Measurements from ENCODE around the gene SNED1. TPM values are rescaled to one million over a fixed set of nuclear protein-coding genes. Genes with fewer than 3 reads are reported as not detected.

Gene SNED1
- polyA plus RNA-seq, 1 experiment: 3.9 TPM

GRCh38 chr2:240956171-240956934 lies 42.1 kb upstream of the SNED1 start:
- no peak for DNase-seq (ENCODE audit: low read depth)
- TF ChIP-seq CTCF (IDR thresholded peaks at IDR 0.05; ENCODE audit: insufficient read depth, low read depth, low read length): no peak
- Histone ChIP-seq H3K36me3 (ENCODE audit: control insufficient read depth, insufficient read depth, low read length) (no peaks in the 10 kb centered on the region), H3K4me3 (ENCODE audit: low read depth, low read length) (no peak overlapping the region), H3K27me3 (ENCODE audit: control insufficient read depth, insufficient read depth, low read length) (peaks cover 9% of the 10 kb centered on the region; the same call in 1 of the 2 replicates)
- ChIA-PET CTCF (interaction anchor here (1.2 kb wide), 1 partner anchor 42 kb away, joined by 4 read pairs; no protein-coding TSS in a partner anchor), POLR2A (no interaction called here)

- H3K36me3 ChIP-seq (ENCODE audit: control insufficient read depth, insufficient read depth, low read length): no peaks in the 10 kb centered on the region
- ChIA-PET POLR2A (no interaction called here), CTCF (interaction anchor here (1.2 kb wide), 1 partner anchor 42 kb away, joined by 4 read pairs; no protein-coding TSS in a partner anchor)
- H3K4me3 ChIP-seq (ENCODE audit: low read depth, low read length): no peak overlapping the region
- TF ChIP-seq CTCF (IDR thresholded peaks at IDR 0.05; ENCODE audit: insufficient read depth, low read depth, low read length): no peak
- no peak for DNase-seq (ENCODE audit: low read depth)
- H3K27me3 ChIP-seq (ENCODE audit: control insufficient read depth, insufficient read depth, low read length): peaks cover 9% of the 10 kb centered on the region; the same call in 1 of the 2 replicates
Observed at GRCh38 chr2:240956935-240957655, 41.3 kb upstream of the SNED1 start.

GRCh38 chr2:240957656-240958365 lies 40.6 kb upstream of the SNED1 start:
- DNase-seq (ENCODE audit: low read depth): no peak
- ChIA-PET CTCF (no interaction called here), POLR2A (no interaction called here)
- TF ChIP-seq CTCF (IDR thresholded peaks at IDR 0.05; ENCODE audit: insufficient read depth, low read depth, low read length): no peak
- H3K27me3 ChIP-seq (ENCODE audit: control insufficient read depth, insufficient read depth, low read length): peaks cover 9% of the 10 kb centered on the region; the same call in 1 of the 2 replicates
- H3K36me3 ChIP-seq (ENCODE audit: control insufficient read depth, insufficient read depth, low read length): no peaks in the 10 kb centered on the region
- no peak overlapping the region for H3K4me3 ChIP-seq (ENCODE audit: low read depth, low read length)

GRCh38 chr2:240958366-240959213 lies 39.8 kb upstream of the SNED1 start:
- DNase-seq (ENCODE audit: low read depth): no peak
- Histone ChIP-seq H3K27me3 (ENCODE audit: control insufficient read depth, insufficient read depth, low read length) (peaks cover 7% of the 10 kb centered on the region; the same call in 1 of the 2 replicates), H3K36me3 (ENCODE audit: control insufficient read depth, insufficient read depth, low read length) (no peaks in the 10 kb centered on the region), H3K4me3 (ENCODE audit: low read depth, low read length) (no peak overlapping the region)
- ChIA-PET CTCF (no interaction called here), POLR2A (no interaction called here)
- no peak for TF ChIP-seq CTCF (IDR thresholded peaks at IDR 0.05; ENCODE audit: insufficient read depth, low read depth, low read length)

All from BJ (cell line).